K562 (cell line): ENCODE data around the gene DAGLA. TPM values are rescaled to one million over a fixed set of nuclear protein-coding genes. Genes with fewer than 3 reads are reported as not detected.

ENCODE experiments used
- ATAC-seq: fragments of 200-7000 bp; cut with Tn5 transposase; 3 replicates; pipeline ENCODE4 v1.9.1; 2020; ENCODE audit warnings: moderate library complexity
- BruUV-seq: library from RNA; stranded (reverse); fragments of 400-500 nt; replicated peaks from 2 replicates; lab custom pipeline; 2021; lab: Mats Ljungman, UMichigan
- CTCF ChIA-PET: fragments of 300-600 bp; formaldehyde crosslinking; extraction: SDS; loops from one replicate; lab custom pipeline; 2021; ENCODE audit warnings: low intra/inter-chr PET ratio; lab: Yijun Ruan, JAX
- POLR2A ChIA-PET: fragments of 300-600, 350-650 bp; sonication (Branson Sonifier 250); formaldehyde crosslinking; extraction: SDS; loops from one replicate; lab custom pipeline; 2021; ENCODE audit warnings: antibody characterized with exemption, inconsistent platforms; lab: Yijun Ruan, JAX
- DNase-seq, 4 experiments: peaks; one replicate each; pipeline versions ENCODE4 v3.0.0 to v3.0.0-alpha.2; 2011 to 2018; ENCODE audit warnings: low spot score in 3 of 4, mixed read lengths in 3 of 4; ENCODE audit errors: extremely low read depth in 1 of 4
- FAIRE-seq: peaks from 2 replicates; lab custom pipeline; 2011; peaks lifted over from hg19 to GRCh38; lab: Jason Lieb, UNC
- H2AFZ ChIP-seq: 2 replicates; pipeline ENCODE4 v1.6.0; 2011; ENCODE audit warnings: low read depth, low read length, control low read depth, inconsistent platforms
- H3K27ac ChIP-seq: fragments of 200-600 bp; 3 replicates; pipeline ENCODE4 v1.8.0; 2011; ENCODE audit warnings: low read depth, mild to moderate bottlenecking, control low read depth, inconsistent platforms, low read length, moderate library complexity, mixed read lengths; ENCODE audit errors: extremely low read depth
- H3K27me3 ChIP-seq, 2 experiments: fragments of 300-600 bp in 1 of 2; 2 replicates in 1 of 2; 3 replicates in 1 of 2; pipeline versions ENCODE4 v1.6.0 to v1.8.0; 2011; ENCODE audit warnings: inconsistent platforms in 2 of 2, low read length in 2 of 2, mild to moderate bottlenecking in 1 of 2, mixed read lengths in 1 of 2, moderate library complexity in 1 of 2; ENCODE audit not compliant: control insufficient read depth in 2 of 2, insufficient read depth in 2 of 2
- H3K36me3 ChIP-seq: fragments of 300-600 bp; 3 replicates; pipeline ENCODE4 v1.8.0; 2011; ENCODE audit warnings: mild to moderate bottlenecking, low read length, inconsistent platforms; ENCODE audit not compliant: control insufficient read depth, insufficient read depth
- H3K4me1 ChIP-seq, 2 experiments: fragments of 200-600 bp in 1 of 2; replicated peaks in 1 of 2; 2 replicates in 1 of 2; 3 replicates in 1 of 2; pipeline versions ENCODE4 v1.5.1 to v1.8.0; 2011; ENCODE audit warnings: inconsistent platforms in 2 of 2, low read length in 2 of 2, mild to moderate bottlenecking in 1 of 2, mixed read lengths in 1 of 2, moderate library complexity in 1 of 2; ENCODE audit not compliant: control insufficient read depth in 2 of 2, insufficient read depth in 2 of 2
- H3K4me2 ChIP-seq: 2 replicates; pipeline ENCODE4 v1.6.1; 2011; ENCODE audit warnings: low read length, control low read depth, inconsistent platforms, mixed read lengths; ENCODE audit not compliant: insufficient read depth
- H3K4me3 ChIP-seq: fragments of 200-600 bp; sonication (generic), shearing (Covaris generic); 2 replicates; pipeline ENCODE4 v1.5.1; 2016; ENCODE audit warnings: control low read depth, inconsistent platforms
- H3K79me2 ChIP-seq: fragments of 200-600 bp; 3 replicates; pipeline ENCODE4 v1.8.0; 2011; ENCODE audit warnings: low read length, inconsistent platforms; ENCODE audit not compliant: control insufficient read depth, insufficient read depth
- H3K9ac ChIP-seq, 2 experiments: 2 replicates each; pipeline versions ENCODE4 v1.6.0 to v1.6.1; 2011; ENCODE audit warnings: low read depth in 2 of 2, low read length in 2 of 2, control low read depth in 1 of 2, inconsistent platforms in 1 of 2, mild to moderate bottlenecking in 1 of 2, mixed read lengths in 1 of 2; ENCODE audit not compliant: insufficient read depth in 1 of 2
- H3K9me1 ChIP-seq: one replicate; pipeline ENCODE4 v1.6.0; 2011; ENCODE audit warnings: inconsistent platforms, mild to moderate bottlenecking, low read length, moderate library complexity; ENCODE audit not compliant: control insufficient read depth, insufficient read depth
- H3K9me3 ChIP-seq: replicated peaks from 2 replicates; pipeline ENCODE4 v1.5.1; 2011; ENCODE audit warnings: low read depth, low read length, inconsistent platforms; ENCODE audit not compliant: control insufficient read depth, insufficient read depth
- H4K20me1 ChIP-seq: replicated peaks from 2 replicates; pipeline ENCODE4 v1.6.1; 2011; ENCODE audit warnings: low read length, inconsistent platforms, mixed read lengths; ENCODE audit not compliant: control insufficient read depth, insufficient read depth
- GATA2 ChIP-seq: sonication (generic); formaldehyde crosslinking; IDR thresholded peaks from 2 replicates; pipeline ENCODE4 v1.4.0; 2020; ENCODE audit warnings: mild to moderate bottlenecking, missing genetic modification reagents
- HNRNPUL1 ChIP-seq: fragments of 200-400 bp; formaldehyde crosslinking; IDR thresholded peaks from 2 replicates; pipeline ENCODE4 v1.6.1; 2017; ENCODE audit warnings: low read length
- POLR2G ChIP-seq: fragments of 200-400 bp; formaldehyde crosslinking; IDR thresholded peaks from 2 replicates; pipeline ENCODE4 v1.6.1; 2017; ENCODE audit warnings: low read depth, mild to moderate bottlenecking, antibody characterized with exemption, low read length, moderate library complexity
- RBFOX2 ChIP-seq: fragments of 200-400 bp; formaldehyde crosslinking; IDR thresholded peaks from 2 replicates; pipeline ENCODE4 v1.6.1; 2017; ENCODE audit warnings: low read depth, mild to moderate bottlenecking, low read length, moderate library complexity
- TEAD1 ChIP-seq, 2 experiments: fragments of 450-650 bp in 1 of 2; sonication (generic) in 1 of 2; formaldehyde crosslinking; IDR thresholded peaks; 2 replicates each; pipeline versions ENCODE4 v1.4.0 to v1.8.0; 2020 to 2022; ENCODE audit warnings: mild to moderate bottlenecking in 2 of 2, missing genetic modification reagents in 1 of 2
- WGBS: fragments of 100-300 bp; shearing (Covaris generic); methylation state at CpG from one replicate; pipeline ENCODE4 v1.1.6; 2016; ENCODE audit warnings: low coverage, mixed read lengths; ENCODE audit not compliant: insufficient coverage; ENCODE audit errors: missing lambda C conversion rate; 5-methylcytosine and 5-hydroxymethylcytosine counted together
- in situ Hi-C: fragments of 300-500 bp; cut with MboI; formaldehyde crosslinking; loops from 4 replicates; pipeline ENCODE4 v1.15.0; 2018; ENCODE audit warnings: inconsistent platforms, mixed read lengths
- intact Hi-C: fragments of 100-400 bp; cut with micrococcal nuclease; formaldehyde crosslinking; loops from 2 replicates; pipeline ENCODE4 v1.14.2; 2022
- polyA plus RNA-seq, 8 experiments: library from polyadenylated mRNA; depleted of rRNA in 4 of 8; stranded (reverse) in 5 of 8; unstranded in 3 of 8; fragments of >200 nt; fragmentation: Nextera tagmentation in 2 of 8; fragmentation: Illumina TruSeq in 1 of 8; extraction: Ambion mirVana in 2 of 8; extraction: Trizol in 1 of 8; gene quantifications; 2 replicates each; pipeline versions ENCODE4 v1.2.1 to v1.2.3, GENCODE V29; 2011 to 2014; ENCODE audit warnings: inconsistent platforms in 1 of 8, missing spikeins in 1 of 8
- total RNA-seq, 7 experiments: library from RNA; depleted of rRNA in 6 of 7; stranded (reverse); fragments of >200 nt in 6 of 7; fragmentation: Illumina TruSeq in 2 of 7; extraction: Trizol in 2 of 7; gene quantifications; 2 replicates each; pipeline versions ENCODE4 v1.2.1 to v1.2.3, GENCODE V29; 2011 to 2021; ENCODE audit warnings: low replicate concordance in 1 of 7

Gene DAGLA
- total and polyA plus RNA-seq, 9 of the 15 experiments (the other 6 are each of a cell fraction or from before 2014, with no cell fraction given), result 0.03 to 0.16 (median 0.04) TPM; not detected in 4

DNA sequence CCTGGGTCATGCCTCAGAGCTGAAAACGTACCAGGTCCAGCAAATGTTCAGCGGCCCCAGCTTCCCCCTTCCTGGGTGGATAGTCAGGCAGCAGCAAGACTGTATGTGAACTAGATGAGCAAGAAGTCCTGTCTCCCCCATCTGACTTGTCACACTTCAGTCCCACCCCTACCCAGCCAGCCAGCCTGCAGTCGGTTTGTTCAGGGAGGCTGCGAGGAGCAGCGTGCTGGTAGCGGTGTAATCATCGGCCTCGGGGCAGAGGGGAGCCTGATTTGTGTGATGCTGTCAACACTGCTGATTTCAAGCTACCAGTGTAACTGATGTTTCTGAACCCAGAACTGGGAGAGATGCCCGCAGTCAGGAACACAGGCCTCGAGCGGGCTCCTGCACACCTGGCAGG lies 102.7 kb downstream of the DAGLA start:
- in situ Hi-C loops, result no loop called here
- FAIRE-seq, result no peak

DNA sequence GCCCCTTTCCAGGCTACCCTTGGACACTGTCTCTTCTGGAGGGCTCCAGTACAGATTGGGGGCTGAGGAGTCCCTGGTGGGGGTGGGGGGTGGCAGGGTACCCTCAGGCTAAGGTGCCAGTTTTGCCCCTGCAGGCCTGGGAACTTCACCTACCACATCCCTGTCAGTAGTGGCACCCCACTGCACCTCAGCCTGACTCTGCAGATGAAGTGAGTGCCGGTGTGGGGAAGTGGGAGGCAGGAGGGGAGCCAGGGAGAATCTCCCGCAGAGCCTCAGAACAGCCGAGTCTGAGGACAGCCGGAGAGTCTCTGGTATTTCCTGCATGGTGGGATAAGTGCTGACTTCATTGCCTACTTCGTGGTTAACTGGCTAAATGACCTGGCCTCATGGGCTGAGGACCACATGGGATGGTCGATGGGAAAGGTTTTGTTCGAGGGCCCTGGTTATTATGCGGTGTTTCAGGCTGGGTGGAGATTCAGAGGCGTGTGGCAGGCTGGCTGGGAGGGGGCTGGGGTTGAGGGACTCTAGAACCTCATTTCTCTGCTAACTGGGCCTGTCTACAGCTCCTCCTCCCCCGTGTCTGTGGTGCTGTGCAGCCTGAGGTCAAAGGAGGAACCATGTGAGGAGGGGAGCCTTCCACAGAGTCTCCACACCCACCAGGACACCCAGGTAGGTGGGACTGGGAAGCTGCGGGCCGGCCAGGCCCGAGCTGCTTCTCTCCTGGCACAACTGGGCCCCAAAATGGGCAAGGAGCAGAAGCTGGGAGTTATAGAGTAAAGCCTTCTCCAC lies 103.7 kb downstream of the DAGLA start:
- Histone ChIP-seq H3K4me1 (peaks cover 0 to 18% of the 10 kb centered on the region in 2 experiments; a peak in 2 of 5 replicates), H2AFZ (no peak overlapping the region), H4K20me1 (peaks cover 6% of the 10 kb centered on the region), H3K27me3 (no peaks in the 10 kb centered on the region), H3K27ac (no peak overlapping the region), H3K9me1 (no peaks in the 10 kb centered on the region), H3K9ac (peak overlapping the region in 1 of 2 experiments; percentile 61; a peak in 1 of 4 replicates), H3K9me3 (no peaks in the 10 kb centered on the region), H3K79me2 (0 out of 3 replicates have a peak, but pooled peaks cover 2% of the 10 kb centered on the region), H3K36me3 (peaks cover 71% of the 10 kb centered on the region), H3K4me2 (no peak overlapping the region), H3K4me3 (no peak overlapping the region)
- intact Hi-C loops, result no loop called here
- FAIRE-seq (no peak), DNase-seq (no peak), ATAC-seq (no peak)
- CTCF ChIA-PET, result no interaction called here
- POLR2A ChIA-PET, result interaction anchor here (0.5 to 1.6 kb wide), 5 partner anchors 9 to 354 kb away, joined by 3 to 8 read pairs (median 4); partner anchors contain the start of genes CPSF7, FEN1, SDHAF2 and TMEM258
- BruUV-seq, result no TSS peak
- 79% methylated on average over 12 of the region's 13 CpGs for WGBS
- in situ Hi-C loops, result no loop called here
- 0 out of 4 replicates have a peak, but pooled peaks of 1 of the 2 experiments have one; percentile 37 for TF ChIP-seq TEAD1 (CRISPR knock-in tag; IDR thresholded peaks at IDR 0.05)
- peak; percentile 22; the same call in 1 of the 2 replicates for TF ChIP-seq RBFOX2
- TF ChIP-seq GATA2 (CRISPR knock-in tag), result no peak

More for the DNA sequence above, 102.7 kb downstream of the DAGLA start:
- H4K20me1 ChIP-seq, result peaks cover 6% of the 10 kb centered on the region
- H3K9me3 ChIP-seq, result no peaks in the 10 kb centered on the region
- ChIA-PET POLR2A (interaction anchor here (0.6 to 1.7 kb wide), 10 partner anchors 10 to 406 kb away, joined by 3 to 8 read pairs (median 3); partner anchors contain the start of genes FEN1 and TMEM258), CTCF (no interaction called here)
- 75% methylated on average over 10 of the region's 11 CpGs for WGBS
- no TSS peak for BruUV-seq
- no peak overlapping the region for H3K4me2 ChIP-seq
- no peaks in the 10 kb centered on the region for H3K9me1 ChIP-seq
- intact Hi-C loops, result no loop called here
- H3K27ac ChIP-seq, result no peak overlapping the region
- peaks cover 69% of the 10 kb centered on the region for H3K36me3 ChIP-seq
- H3K27me3 ChIP-seq, result no peaks in the 10 kb centered on the region
- H2AFZ ChIP-seq, result no peak overlapping the region
- ATAC-seq (no peak), DNase-seq (no peak)
- 0 out of 3 replicates have a peak, but pooled peaks cover 2% of the 10 kb centered on the region for H3K79me2 ChIP-seq
- H3K4me3 ChIP-seq, result no peak overlapping the region
- peak overlapping the region in 1 of 2 experiments; percentile 21; a peak in 1 of 4 replicates for H3K9ac ChIP-seq
- TF ChIP-seq HNRNPUL1, result no peak
- peak; percentile 43 for TF ChIP-seq POLR2G
- TF ChIP-seq, all 486 proteins: peak for 1
- H3K4me1 ChIP-seq, result peaks cover 0 to 19% of the 10 kb centered on the region in 2 experiments; a peak in 2 of 5 replicates
